Tibial nerve (tissue), 3 donors: ENCODE data around the gene SCN5A.

Experiments
- EP300 ChIP-seq, 2 donors: sonication (generic); formaldehyde crosslinking; IDR thresholded peaks; one replicate each; pipeline ENCODE4 v1.6.1; 2017; ENCODE audit warnings: antibody characterized with exemption in 2 of 2, mild to moderate bottlenecking in 1 of 2
- POLR2A ChIP-seq, 2 donors: fragments of 450-650 bp; IDR thresholded peaks; one replicate each; pipeline ENCODE4 v1.6.1; 2017; ENCODE audit warnings: antibody characterized with exemption in 2 of 2, mild to moderate bottlenecking in 2 of 2, moderate library complexity in 2 of 2

GRCh38 chr3:38578081-38578475 lies 71.4 kb downstream of the SCN5A start:
- TF ChIP-seq POLR2A (IDR thresholded peaks at IDR 0.05), result no peak
- TF ChIP-seq EP300 (IDR thresholded peaks at IDR 0.05), result no peak
